Left ventricle myocardium inferior (tissue), 1 donor: ENCODE data around the gene CAMK2D. TPM values are rescaled to one million over a fixed set of nuclear protein-coding genes. Genes with fewer than 3 reads are reported as not detected.

Source experiments
- DNase-seq: peaks from one replicate; pipeline ENCODE4 v3.0.0-alpha.2; 2020
- H3K27ac ChIP-seq: fragments of 200-600 bp; replicated peaks from 2 replicates; pipeline ENCODE4 v1.8.0; 2021
- H3K27me3 ChIP-seq: fragments of 200-600 bp; 2 replicates; pipeline ENCODE4 v1.8.0; 2021; ENCODE audit warnings: low read depth
- H3K36me3 ChIP-seq: fragments of 200-600 bp; 2 replicates; pipeline ENCODE4 v1.8.0; 2021
- H3K4me1 ChIP-seq: fragments of 200-600 bp; 2 replicates; pipeline ENCODE4 v1.8.0; 2021
- H3K4me3 ChIP-seq: fragments of 200-600 bp; 2 replicates; pipeline ENCODE4 v1.8.0; 2021; ENCODE audit warnings: mild to moderate bottlenecking, moderate library complexity
- H3K9me3 ChIP-seq: fragments of 200-600 bp; replicated peaks from 2 replicates; pipeline ENCODE4 v1.8.0; 2021
- intact Hi-C: fragments of 100-400 bp; cut with micrococcal nuclease; formaldehyde crosslinking; loops from one replicate; pipeline ENCODE4 v1.11.0; 2022
- total RNA-seq: library from RNA; stranded (reverse); fragmentation: NEBNext Ultra II Directional; extraction: Animal tissue kit (Norgen Biotek cat#: 25700); gene quantifications from one replicate; pipeline ENCODE4 v1.2.1, GENCODE V29; 2021
- TF ChIP-seq, protein P1 (sequence below): fragments of 200-600 bp; IDR thresholded peaks from 2 replicates; pipeline ENCODE4 v1.8.0; 2021; ENCODE audit warnings: antibody characterized with exemption, mild to moderate bottlenecking, borderline replicate concordance
- donor health status: DM: no; HTN: yes; CAD: no; lungs with severe emphysema.

The CAMK2D gene
- total RNA-seq, 1 donor from 2014 or later, result 223 TPM

GRCh38 chr4:113572620-113573019 is 188.9 kb downstream of the CAMK2D start:
- H3K36me3 ChIP-seq, result no peaks in the 10 kb centered on the region
- DNase-seq, result no peak
- intact Hi-C loops, result no loop called here
- H3K4me1 ChIP-seq, result peaks cover 45% of the 10 kb centered on the region
- no peaks in the 10 kb centered on the region for H3K27me3 ChIP-seq
- H3K9me3 ChIP-seq, result peaks cover 12% of the 10 kb centered on the region
- H3K27ac ChIP-seq, result peak overlapping the region; percentile 62
- H3K4me3 ChIP-seq, result no peak overlapping the region
- TF ChIP-seq, protein P1, sequence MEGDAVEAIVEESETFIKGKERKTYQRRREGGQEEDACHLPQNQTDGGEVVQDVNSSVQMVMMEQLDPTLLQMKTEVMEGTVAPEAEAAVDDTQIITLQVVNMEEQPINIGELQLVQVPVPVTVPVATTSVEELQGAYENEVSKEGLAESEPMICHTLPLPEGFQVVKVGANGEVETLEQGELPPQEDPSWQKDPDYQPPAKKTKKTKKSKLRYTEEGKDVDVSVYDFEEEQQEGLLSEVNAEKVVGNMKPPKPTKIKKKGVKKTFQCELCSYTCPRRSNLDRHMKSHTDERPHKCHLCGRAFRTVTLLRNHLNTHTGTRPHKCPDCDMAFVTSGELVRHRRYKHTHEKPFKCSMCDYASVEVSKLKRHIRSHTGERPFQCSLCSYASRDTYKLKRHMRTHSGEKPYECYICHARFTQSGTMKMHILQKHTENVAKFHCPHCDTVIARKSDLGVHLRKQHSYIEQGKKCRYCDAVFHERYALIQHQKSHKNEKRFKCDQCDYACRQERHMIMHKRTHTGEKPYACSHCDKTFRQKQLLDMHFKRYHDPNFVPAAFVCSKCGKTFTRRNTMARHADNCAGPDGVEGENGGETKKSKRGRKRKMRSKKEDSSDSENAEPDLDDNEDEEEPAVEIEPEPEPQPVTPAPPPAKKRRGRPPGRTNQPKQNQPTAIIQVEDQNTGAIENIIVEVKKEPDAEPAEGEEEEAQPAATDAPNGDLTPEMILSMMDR, result no peak

GRCh38 chr4:113566015-113566795 is 195.3 kb downstream of the CAMK2D start:
- no peaks in the 10 kb centered on the region for H3K27me3 ChIP-seq
- H3K9me3 ChIP-seq, result peaks cover 2% of the 10 kb centered on the region
- no peak overlapping the region for H3K4me3 ChIP-seq
- no peak for DNase-seq
- H3K4me1 ChIP-seq, result peaks cover 54% of the 10 kb centered on the region
- H3K27ac ChIP-seq, result no peak overlapping the region
- TF ChIP-seq, protein P1, result no peak
- intact Hi-C loops, result no loop called here
- H3K36me3 ChIP-seq, result no peaks in the 10 kb centered on the region

DNA sequence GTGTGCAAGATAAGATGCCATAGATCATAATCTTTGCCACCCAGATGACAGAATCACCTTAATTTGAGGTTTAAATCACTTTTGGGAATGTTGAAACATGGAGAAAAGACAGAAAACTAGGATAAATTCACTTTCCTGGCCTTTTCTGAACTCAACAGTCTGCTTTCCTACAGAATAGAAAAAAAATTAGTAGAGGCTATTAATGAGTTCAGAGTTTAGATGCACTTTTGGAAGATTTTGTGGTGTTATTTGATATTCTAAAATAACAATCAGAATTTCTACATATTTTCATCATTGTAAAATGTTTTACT is 195.9 kb downstream of the CAMK2D start:
- Histone ChIP-seq H3K9me3 (no peaks in the 10 kb centered on the region), H3K27ac (no peak overlapping the region), H3K27me3 (no peaks in the 10 kb centered on the region), H3K4me3 (no peak overlapping the region), H3K36me3 (no peaks in the 10 kb centered on the region), H3K4me1 (peaks cover 54% of the 10 kb centered on the region)
- intact Hi-C loops, result no loop called here
- DNase-seq, result no peak
- TF ChIP-seq, protein P1, result no peak

GRCh38 chr4:113564493-113564892 is 197.0 kb downstream of the CAMK2D start:
- Histone ChIP-seq H3K36me3 (no peaks in the 10 kb centered on the region), H3K27me3 (no peaks in the 10 kb centered on the region), H3K4me1 (peaks cover 48% of the 10 kb centered on the region), H3K4me3 (no peak overlapping the region), H3K9me3 (no peaks in the 10 kb centered on the region), H3K27ac (no peak overlapping the region)
- TF ChIP-seq, protein P1, result no peak
- no peak for DNase-seq
- intact Hi-C loops, result no loop called here

- H3K4me1 ChIP-seq, result peaks cover 48% of the 10 kb centered on the region
- no peak overlapping the region for H3K4me3 ChIP-seq
- H3K36me3 ChIP-seq, result no peaks in the 10 kb centered on the region
- intact Hi-C loops, result no loop called here
- no peaks in the 10 kb centered on the region for H3K9me3 ChIP-seq
- H3K27ac ChIP-seq, result no peak overlapping the region
- TF ChIP-seq, protein P1, result no peak
- no peak for DNase-seq
- H3K27me3 ChIP-seq, result no peaks in the 10 kb centered on the region
These were observed 197.7 kb downstream of the CAMK2D start for GRCh38 chr4:113563691-113564378.
